HepG2 (cell line): ENCODE measurements around the gene RAE1. TPM values are rescaled to one million over a fixed set of nuclear protein-coding genes. Genes with fewer than 3 reads are reported as not detected.

Experiments used
- AGO1 ChIP-seq: fragments of 200-400 bp; formaldehyde crosslinking; IDR thresholded peaks from 2 replicates; pipeline ENCODE4 v1.6.1; 2017; ENCODE audit warnings: mild to moderate bottlenecking, low read depth, low read length, moderate library complexity; ENCODE audit not compliant: poor library complexity, severe bottlenecking
- ATF6 ChIP-seq: sonication (generic); formaldehyde crosslinking; conservative IDR thresholded peaks from 2 replicates; pipeline ENCODE4 v1.4.0; 2020; ENCODE audit warnings: missing genetic modification reagents
- BATF2 ChIP-seq: sonication (generic); formaldehyde crosslinking; IDR thresholded peaks from 2 replicates; pipeline ENCODE4 v1.8.0; 2022; ENCODE audit warnings: mild to moderate bottlenecking, missing genetic modification reagents, moderate library complexity
- FOXP4 ChIP-seq: sonication (generic); formaldehyde crosslinking; IDR thresholded peaks from 2 replicates; pipeline ENCODE4 v1.4.0; 2020; ENCODE audit warnings: missing genetic modification reagents
- GLMP ChIP-seq: sonication (generic); formaldehyde crosslinking; IDR thresholded peaks from 2 replicates; pipeline ENCODE4 v1.9.0; 2021; ENCODE audit warnings: missing genetic modification reagents, mild to moderate bottlenecking, borderline replicate concordance
- HHEX ChIP-seq: IDR thresholded peaks from 2 replicates; pipeline ENCODE4 v1.6.1; 2016; ENCODE audit warnings: control low read depth
- MBNL3 ChIP-seq: fragments of 250-450 bp; sonication (Bioruptor Pico); conservative IDR thresholded peaks from 2 replicates; pipeline ENCODE4 v1.8.0; 2022; ENCODE audit warnings: mild to moderate bottlenecking, inconsistent platforms
- MED13 ChIP-seq: sonication (generic); formaldehyde crosslinking; IDR thresholded peaks from 2 replicates; pipeline ENCODE4 v1.5.0; 2020; ENCODE audit warnings: missing genetic modification reagents
- NKX3-1 ChIP-seq: sonication (generic); formaldehyde crosslinking; IDR thresholded peaks from 2 replicates; pipeline ENCODE4 v1.5.0; 2020; ENCODE audit warnings: missing genetic modification reagents
- POGZ ChIP-seq: sonication (generic); formaldehyde crosslinking; IDR thresholded peaks from 2 replicates; pipeline ENCODE4 v1.4.0; 2020; ENCODE audit warnings: mild to moderate bottlenecking, missing genetic modification reagents
- REST ChIP-seq, 2 experiments: IDR thresholded peaks; 2 replicates each; pipeline ENCODE4 v1.6.1; 2011 to 2012; ENCODE audit warnings: low read length in 2 of 2, borderline replicate concordance in 1 of 2, low read depth in 1 of 2, mild to moderate bottlenecking in 1 of 2, moderate library complexity in 1 of 2
- SPEN ChIP-seq: sonication (generic); formaldehyde crosslinking; IDR thresholded peaks from 2 replicates; pipeline ENCODE4 v1.5.1; 2020; ENCODE audit warnings: low read depth, mild to moderate bottlenecking, missing genetic modification reagents
- ZEB1 ChIP-seq: IDR thresholded peaks from 2 replicates; pipeline ENCODE4 v1.6.1; 2012; ENCODE audit warnings: mild to moderate bottlenecking, low read depth, inconsistent platforms; ENCODE audit not compliant: insufficient replicate concordance
- ZNF180 ChIP-seq: sonication (generic); formaldehyde crosslinking; IDR thresholded peaks from 2 replicates; pipeline ENCODE4 v1.4.0; 2020; ENCODE audit warnings: low read depth, missing genetic modification reagents, borderline replicate concordance
- ZNF331 ChIP-seq: sonication (generic); formaldehyde crosslinking; IDR thresholded peaks from 2 replicates; pipeline ENCODE4 v1.4.0; 2020; ENCODE audit warnings: missing genetic modification reagents
- ZNF501 ChIP-seq: sonication (generic); formaldehyde crosslinking; IDR thresholded peaks from 2 replicates; pipeline ENCODE4 v1.5.1; 2020; ENCODE audit warnings: mild to moderate bottlenecking, moderate library complexity, missing genetic modification reagents
- ZNF761 ChIP-seq: sonication (generic); formaldehyde crosslinking; conservative IDR thresholded peaks from 2 replicates; pipeline ENCODE4 v1.4.0; 2020; ENCODE audit warnings: mild to moderate bottlenecking, missing genetic modification reagents
- ZZZ3 ChIP-seq: sonication (generic); formaldehyde crosslinking; IDR thresholded peaks from 2 replicates; pipeline ENCODE4 v1.4.0; 2020; ENCODE audit warnings: missing genetic modification reagents, mild to moderate bottlenecking, borderline replicate concordance
- polyA plus RNA-seq, 8 experiments: library from polyadenylated mRNA; depleted of rRNA in 3 of 8; stranded (reverse) in 7 of 8; unstranded in 1 of 8; fragments of >200 nt; fragmentation: Illumina TruSeq in 4 of 8; extraction: Trizol in 4 of 8; gene quantifications; 2 replicates each; pipeline versions ENCODE4 v1.2.1 to v1.2.3, GENCODE V29; 2011 to 2016; ENCODE audit warnings: low read depth in 4 of 8, missing spikeins in 1 of 8, mixed read lengths in 1 of 8; ENCODE audit not compliant: insufficient read depth in 1 of 8
- total RNA-seq, 5 experiments: library from RNA; depleted of rRNA; stranded (reverse); fragments of >200 nt; fragmentation: Illumina TruSeq; extraction: Trizol; gene quantifications; 2 replicates each; pipeline ENCODE4 v1.2.3, GENCODE V29; 2016; ENCODE audit warnings: low read depth in 1 of 5

Gene RAE1
- total and polyA plus RNA-seq, 2 of the 13 experiments (the other 11 are each of a cell fraction or from before 2014, with no cell fraction given): 36.1 to 72.9 TPM

GRCh38 chr20:57351042-57351783 lies at the start of gene RAE1 (continued):
- TF ChIP-seq NKX3-1 (CRISPR knock-in tag): 0 out of 2 replicates have a peak, but pooled peaks have one; percentile 44
- TF ChIP-seq ZNF180 (CRISPR knock-in tag): no peak
- no peak for TF ChIP-seq MBNL3
- peak; percentile 49; the same call in 1 of the 2 replicates for TF ChIP-seq ZNF331 (CRISPR knock-in tag)
- no peak; the same call in 1 of the 2 replicates for TF ChIP-seq FOXP4
- peak; percentile 99 for TF ChIP-seq ZNF501 (CRISPR knock-in tag)
- 0 out of 2 replicates have a peak, but pooled peaks have one; percentile 29 for TF ChIP-seq ATF6 (CRISPR knock-in tag)
- TF ChIP-seq AGO1: peak; percentile 66
- no peak for TF ChIP-seq GLMP
- no peak for TF ChIP-seq ZEB1
- TF ChIP-seq SPEN (CRISPR knock-in tag): peak; percentile 93
- TF ChIP-seq REST (IDR thresholded peaks at IDR 0.05; ENCODE audit: borderline replicate concordance in 1 of 2, low read depth in 1 of 2, low read length in 2 of 2): peak in 1 of 2 experiments; percentile 45; a peak in 1 of 4 replicates
- TF ChIP-seq POGZ (CRISPR knock-in tag): peak; percentile 93
- TF ChIP-seq BATF2: peak; percentile 68; the same call in 1 of the 2 replicates
- TF ChIP-seq HHEX (CRISPR knock-in tag): no peak
- no peak; the same call in 1 of the 2 replicates for TF ChIP-seq ZZZ3 (CRISPR knock-in tag)
- TF ChIP-seq ZNF761 (CRISPR knock-in tag): peak; percentile 93; the same call in 1 of the 2 replicates
- TF ChIP-seq MED13 (CRISPR knock-in tag): peak; percentile 24; the same call in 1 of the 2 replicates
